NOMO-1 treated with dmso at 0.1 percent for 144 hours (cell line): ENCODE data around the gene RNF19B.

Experiments used
- DNase-seq: peaks from one replicate; lab custom pipeline; 2025; ENCODE audit not compliant: unreplicated experiment; lab: John Stamatoyannopoulos, UW

Gene RNF19B

GRCh38 chr1:32890516-32891240 is 73.9 kb downstream of the RNF19B start:
- DNase-seq: no peak

GRCh38 chr1:32889731-32890278 is 74.8 kb downstream of the RNF19B start:
- DNase-seq: no peak

GRCh38 chr1:32888677-32889420 is 75.8 kb downstream of the RNF19B start:
- no peak for DNase-seq

- DNase-seq: no peak
Observed at GRCh38 chr1:32888134-32888533, 76.5 kb downstream of the RNF19B start.

GRCh38 chr1:32887623-32888022 is 77.0 kb downstream of the RNF19B start:
- DNase-seq: no peak

DNA sequence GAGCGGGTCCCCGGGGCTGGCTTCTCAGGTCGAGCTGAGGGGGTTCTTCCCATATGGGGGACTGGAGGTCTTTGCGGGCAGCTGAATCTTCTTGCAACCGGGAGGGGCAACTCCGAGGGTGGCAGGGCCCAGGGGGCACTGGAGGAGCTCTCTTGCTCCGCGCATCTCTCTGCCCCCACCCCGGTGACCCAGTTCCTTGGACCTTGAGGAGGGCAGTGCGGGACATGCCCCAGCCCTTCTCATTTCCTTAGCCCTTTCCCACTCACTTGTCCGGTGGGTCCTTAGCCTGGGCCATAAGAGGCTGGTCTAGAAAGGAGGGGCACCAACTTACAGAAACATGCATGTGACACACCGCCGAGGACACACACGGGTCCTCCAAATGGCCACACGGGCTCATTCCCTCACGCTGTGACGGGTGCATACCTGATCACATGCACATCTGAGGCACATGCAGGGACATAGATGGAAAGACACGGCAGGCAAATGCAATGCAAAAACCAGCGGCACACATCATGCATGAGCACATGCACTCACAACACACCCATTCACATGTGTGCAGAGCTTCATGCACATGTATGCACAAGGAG is 77.7 kb downstream of the RNF19B start:
- no peak for DNase-seq
